RCC 7860 (cell line): Measurements from ENCODE around the gene USP17L24.
"Not testable (repeated sequence)": the region's sequence is repeated elsewhere in the genome, so short reads cannot be mapped to it uniquely, and the experiment has no call there.

Experiments
- DNase-seq: peaks from one replicate; pipeline ENCODE4 v3.0.0-alpha.2; 2015; ENCODE audit warnings: low spot score
- FAIRE-seq: peaks from 2 replicates; lab custom pipeline; 2012; peaks lifted over from hg19 to GRCh38; lab: Jason Lieb, UNC

USP17L24 gene

GRCh38 chr4:9324865-9325264 is at the start of gene USP17L24:
Gene USP17L24, plus strand, starts transcription at chr4:9325165. Its CDS starts 0 bp downstream, at chr4:9325165.
- not testable (repeated sequence) for DNase-seq, FAIRE-seq

GRCh38 chr4:9324191-9324590 is 774 bp upstream of the USP17L24 start:
- DNase-seq, FAIRE-seq: not testable (repeated sequence)

- not testable (repeated sequence) for FAIRE-seq
Measured at GRCh38 chr4:9329611-9330010, 4.6 kb downstream of the USP17L24 start, which contains the start of gene USP17L25. Gene USP17L25, plus strand, starts transcription at chr4:9329911. Its CDS starts 0 bp downstream, at chr4:9329911.

GRCh38 chr4:9334358-9334757 is 9.4 kb downstream of the USP17L24 start, which contains the start of gene USP17L26:
Gene USP17L26, plus strand, starts transcription at chr4:9334658. Its CDS starts 0 bp downstream, at chr4:9334658.
- not testable (repeated sequence) for DNase-seq, FAIRE-seq

More at GRCh38 chr4:9329611-9330010, 4.6 kb downstream of the USP17L24 start, which contains the start of gene USP17L25:
- DNase-seq, result not testable (repeated sequence)

- not testable (repeated sequence) for DNase-seq, FAIRE-seq
Measured at GRCh38 chr4:9339103-9339502, 14.1 kb downstream of the USP17L24 start, which contains the start of gene USP17L5. Gene USP17L5, plus strand, starts transcription at chr4:9339403. Its CDS starts 0 bp downstream, at chr4:9339403.

GRCh38 chr4:9343848-9344247 is 18.9 kb downstream of the USP17L24 start, which contains the start of gene USP17L27:
Gene USP17L27, plus strand, starts transcription at chr4:9344148. Its CDS starts 0 bp downstream, at chr4:9344148.
- DNase-seq, FAIRE-seq: not testable (repeated sequence)

GRCh38 chr4:9348593-9348992 is 23.6 kb downstream of the USP17L24 start, which contains the start of gene USP17L28:
Gene USP17L28, plus strand, starts transcription at chr4:9348893. Its CDS starts 0 bp downstream, at chr4:9348893.
- DNase-seq, FAIRE-seq: not testable (repeated sequence)

GRCh38 chr4:9350866-9351265 is 25.9 kb downstream of the USP17L24 start:
- FAIRE-seq, DNase-seq: not testable (repeated sequence)

GRCh38 chr4:9353338-9353737 is 28.4 kb downstream of the USP17L24 start, which contains the start of gene USP17L29:
Gene USP17L29, plus strand, starts transcription at chr4:9353638. Its CDS starts 0 bp downstream, at chr4:9353638.
- not testable (repeated sequence) for DNase-seq, FAIRE-seq

GRCh38 chr4:9362829-9363228 is 37.9 kb downstream of the USP17L24 start, which contains the start of gene USP17L30:
Gene USP17L30, plus strand, starts transcription at chr4:9363129. Its CDS starts 0 bp downstream, at chr4:9363129.
- not testable (repeated sequence) for FAIRE-seq, DNase-seq
